Measurements from ENCODE around the gene CCDC39.
A peak's percentile ranks its signal among the peaks of the same experiment; 100 is the strongest.

Gene CCDC39

DNA sequence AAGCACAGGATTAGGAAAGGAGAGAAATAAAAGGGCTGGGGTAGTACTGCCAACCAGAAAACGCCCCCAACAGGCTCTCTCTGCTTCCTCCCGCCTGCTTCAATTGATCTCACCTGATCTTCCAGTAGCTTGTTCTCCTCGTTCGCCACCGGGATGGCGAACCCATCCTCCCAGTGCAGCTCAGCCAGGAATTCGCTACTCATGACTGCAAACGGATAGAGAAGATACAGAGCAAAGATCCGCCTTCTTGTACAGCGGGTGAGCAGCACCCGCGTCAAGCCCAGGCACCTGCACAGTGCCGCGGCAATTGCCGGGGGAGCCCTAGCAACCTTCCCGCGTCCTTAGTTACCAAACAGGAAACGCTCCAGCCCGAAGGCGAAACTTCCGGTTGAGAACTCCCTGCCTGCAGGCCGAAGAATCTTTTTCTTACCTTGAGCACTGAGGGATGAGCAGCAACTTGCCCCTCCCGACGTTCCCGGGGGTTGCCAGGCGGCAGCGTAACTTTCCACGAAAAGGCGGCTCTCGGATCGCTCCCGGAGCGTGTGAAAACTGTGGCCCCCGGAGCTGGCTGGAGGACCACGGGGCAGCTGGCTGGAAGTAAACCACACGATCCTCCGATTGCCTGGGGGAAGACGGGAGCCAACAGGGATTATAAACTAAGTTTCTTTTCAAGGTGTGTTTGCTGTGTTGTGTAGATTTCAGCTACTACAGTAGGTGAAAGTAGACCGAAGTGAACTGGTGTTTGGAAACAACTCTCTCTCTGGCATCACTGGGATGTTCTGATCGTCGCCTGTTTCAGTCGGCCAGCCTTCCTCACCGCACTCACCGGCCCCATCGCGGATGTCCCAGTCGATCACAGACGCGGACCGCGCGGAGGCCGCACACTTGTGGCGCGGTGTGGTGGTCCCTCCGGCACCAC lies at the start of gene CCDC39:
Gene CCDC39 (minus strand): TSS at position 312 of the 919 bp plus-strand sequence. CDS start 109 bp downstream, at position 203.
- peak; percentile 1 for DNase-seq

DNA sequence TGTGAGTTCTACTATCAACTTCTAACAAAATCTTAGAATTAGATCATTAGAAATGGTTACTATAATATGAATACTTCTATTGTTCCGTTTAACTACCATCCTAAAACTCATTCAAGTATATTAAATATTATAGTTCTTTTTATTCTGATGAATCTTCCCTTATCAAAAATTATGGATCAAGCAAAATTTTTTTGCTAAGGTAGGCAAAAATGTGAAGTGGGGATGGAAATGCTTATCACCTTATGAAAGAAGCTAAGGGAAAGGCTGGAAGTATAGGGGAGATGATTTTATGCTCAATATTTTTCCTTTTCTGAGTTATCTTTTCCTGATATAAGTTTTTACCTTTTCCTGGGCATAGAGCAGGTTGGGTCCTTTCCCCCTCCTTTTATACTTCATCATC lies 40.7 kb upstream of the CCDC39 start:
- no peak for DNase-seq

DNA sequence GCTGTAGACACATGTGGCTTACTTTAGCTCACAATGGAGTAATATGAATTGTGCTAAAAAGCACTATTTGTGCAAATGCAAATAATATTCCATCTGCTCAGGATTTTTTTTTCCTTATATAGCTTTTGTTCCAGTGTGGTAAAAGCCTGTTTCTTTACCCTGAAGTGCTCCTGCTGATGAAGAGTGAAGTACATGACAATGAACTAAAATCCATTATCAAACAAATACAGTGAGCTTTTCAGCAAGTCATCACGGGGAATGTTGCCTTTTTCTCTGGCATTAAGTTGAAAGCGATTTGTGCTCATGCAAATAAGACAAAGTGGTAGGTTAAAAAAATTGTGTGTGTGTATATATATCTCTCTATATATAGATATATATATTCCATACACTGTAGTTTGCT lies 28.6 kb upstream of the CCDC39 start:
- DNase-seq, result no peak

DNA sequence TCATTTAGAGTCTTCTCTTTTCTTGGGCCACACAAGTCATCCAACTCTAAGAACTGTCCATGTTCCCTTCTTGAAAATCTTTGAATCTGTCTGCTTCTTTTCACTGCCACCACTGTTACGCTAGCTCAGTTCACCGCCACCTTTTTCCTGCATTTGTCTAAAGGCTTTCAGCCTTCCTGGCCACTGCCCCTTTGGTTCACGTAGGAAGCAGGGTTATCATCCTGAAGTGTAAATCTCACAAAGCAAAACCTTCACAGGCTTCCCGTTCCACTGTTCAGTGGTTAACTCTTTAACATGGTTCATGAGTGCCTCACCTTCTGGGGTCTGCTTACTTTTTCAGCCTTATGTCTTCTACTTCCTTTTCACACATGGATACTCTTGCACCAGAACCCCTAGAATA lies 26.3 kb upstream of the CCDC39 start:
- DNase-seq, result no peak

DNA sequence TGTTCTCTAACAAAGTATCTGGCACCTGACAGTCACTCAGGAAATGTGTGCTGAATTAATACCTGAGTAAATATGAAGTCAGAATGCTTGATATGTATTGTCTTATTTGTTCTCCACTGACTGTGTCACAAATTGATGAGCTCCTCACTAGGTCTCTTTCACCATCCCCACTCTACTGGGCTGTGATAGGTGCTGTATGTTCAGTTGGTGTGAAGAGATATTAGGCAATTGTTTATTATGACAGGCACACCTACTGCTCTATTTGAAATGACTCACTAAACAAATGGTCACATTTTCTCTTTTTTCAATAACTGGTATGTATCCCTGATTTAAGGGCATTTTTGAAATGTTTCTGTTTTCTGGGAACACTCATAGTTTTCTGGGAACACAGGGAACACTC lies 25.2 kb upstream of the CCDC39 start:
- DNase-seq, result no peak

DNA sequence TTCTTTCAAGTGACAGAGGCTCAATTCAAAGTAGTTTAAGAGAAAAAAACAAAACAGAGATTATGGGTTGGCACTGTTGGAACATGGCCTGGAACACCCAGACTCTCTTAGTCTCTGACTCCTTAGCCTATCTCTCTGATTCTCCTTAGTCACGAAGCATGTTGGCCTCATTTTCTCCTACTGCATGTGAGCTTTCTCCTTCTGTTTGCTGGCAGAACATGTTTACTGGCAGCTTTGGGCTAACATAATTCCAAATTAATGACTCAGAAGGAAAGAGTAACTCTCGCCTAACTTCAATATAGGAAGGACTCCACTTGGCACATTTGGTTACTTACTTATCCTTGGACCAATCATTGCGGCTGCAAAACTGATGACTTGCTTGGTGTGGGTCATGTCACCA lies 21.7 kb upstream of the CCDC39 start:
- DNase-seq, result no peak

DNA sequence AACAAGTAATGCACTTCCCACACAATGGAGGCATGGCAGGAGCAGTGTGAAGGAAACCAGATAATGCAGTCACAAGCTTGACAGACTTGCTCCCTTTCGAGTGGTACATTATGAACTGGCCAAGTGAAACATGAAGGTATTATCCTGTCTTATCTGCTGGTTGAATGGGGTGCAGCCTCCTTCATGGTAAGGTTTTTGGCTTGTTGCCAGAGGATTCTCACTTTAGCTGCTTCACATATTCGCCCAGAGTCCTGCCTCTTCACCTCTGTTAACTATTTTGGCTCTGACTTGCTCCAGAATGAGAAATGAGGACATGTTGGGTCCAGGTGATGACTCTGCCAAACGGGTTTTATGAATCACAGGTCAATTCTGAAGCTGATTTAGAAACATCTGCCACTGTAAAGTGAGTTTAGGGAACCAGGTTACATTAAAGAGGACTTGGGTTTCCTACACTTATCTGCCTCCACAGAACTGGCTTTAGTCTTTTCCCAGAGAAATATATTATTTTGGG lies 19.5 kb upstream of the CCDC39 start:
- no peak for DNase-seq

DNA sequence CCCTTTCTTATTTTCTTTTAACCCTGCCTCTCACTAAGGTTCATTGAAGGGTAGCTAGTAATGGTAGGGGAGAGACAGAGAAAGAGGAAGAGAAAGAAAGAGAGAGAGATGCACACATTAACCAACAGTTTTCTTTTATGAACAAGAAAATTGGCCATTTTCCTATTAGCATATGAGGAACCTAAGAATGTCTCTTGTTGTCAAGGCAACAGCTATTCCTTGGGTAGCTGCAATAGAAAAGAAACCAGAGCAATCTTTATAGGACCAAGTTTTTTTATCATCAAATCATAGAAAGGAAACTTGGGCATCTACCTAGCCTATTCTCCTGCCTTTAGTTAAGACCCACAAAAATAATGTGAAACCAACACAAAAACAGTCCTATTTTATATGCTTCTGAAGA lies 15.0 kb upstream of the CCDC39 start:
- DNase-seq, result no peak

DNA sequence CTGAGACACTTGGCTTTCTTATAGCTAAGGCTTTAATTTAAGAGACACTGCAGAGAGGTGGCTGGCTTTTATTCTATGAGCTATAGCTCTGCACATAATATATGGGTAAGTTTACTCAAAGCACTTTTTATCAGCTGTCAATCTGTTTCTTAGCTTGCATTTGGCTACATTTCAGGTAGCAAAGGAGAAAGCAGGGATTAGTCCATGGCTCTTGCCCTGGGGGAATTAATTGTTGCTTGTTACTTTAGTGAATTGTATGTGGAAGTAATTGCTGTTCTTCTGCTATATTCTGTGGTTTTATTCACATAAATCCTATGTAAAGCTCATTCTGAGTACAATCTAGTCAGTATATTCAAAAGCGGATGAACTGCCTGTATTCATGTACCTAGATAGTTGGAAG lies 14.4 kb upstream of the CCDC39 start:
- DNase-seq, result no peak

DNA sequence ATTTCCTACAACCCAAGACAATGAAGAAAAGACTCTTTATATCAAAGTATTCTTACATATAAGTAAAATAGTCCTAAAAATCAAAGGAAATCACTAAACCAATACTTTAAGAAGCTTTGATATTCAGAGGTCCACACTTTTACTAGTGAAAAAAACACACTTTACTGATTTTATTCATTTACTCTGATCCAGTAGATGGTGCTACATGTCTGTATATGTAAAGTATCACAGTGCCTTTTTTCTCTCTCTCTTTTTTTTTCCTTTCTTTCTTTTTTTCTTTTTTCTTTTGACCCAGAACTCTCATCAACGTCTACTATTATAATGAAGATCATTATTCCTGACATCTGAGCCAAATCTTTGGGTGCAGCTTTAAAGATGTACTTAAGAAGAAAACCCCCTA lies 10.8 kb upstream of the CCDC39 start:
- no peak for DNase-seq

DNA sequence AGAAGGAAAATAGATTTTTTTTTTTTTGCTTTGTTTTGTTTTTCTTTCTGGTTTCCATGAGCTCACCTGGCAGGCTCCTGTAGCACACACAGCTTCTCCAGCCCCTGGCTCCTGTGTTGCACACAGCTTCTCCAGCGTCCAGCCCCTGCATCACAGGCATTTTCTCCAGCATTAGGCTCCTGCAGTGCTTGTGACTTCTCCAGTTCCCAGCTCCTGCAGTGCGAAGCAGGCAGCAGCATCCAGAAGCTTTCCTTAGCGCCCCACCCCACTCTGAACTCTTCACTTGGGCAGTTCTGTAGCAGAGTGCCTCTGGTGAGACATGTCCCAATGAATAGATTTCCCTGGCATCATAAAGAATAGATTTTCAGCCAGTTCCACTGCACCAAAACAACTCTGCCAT lies 5.5 kb upstream of the CCDC39 start:
- no peak for DNase-seq

DNA sequence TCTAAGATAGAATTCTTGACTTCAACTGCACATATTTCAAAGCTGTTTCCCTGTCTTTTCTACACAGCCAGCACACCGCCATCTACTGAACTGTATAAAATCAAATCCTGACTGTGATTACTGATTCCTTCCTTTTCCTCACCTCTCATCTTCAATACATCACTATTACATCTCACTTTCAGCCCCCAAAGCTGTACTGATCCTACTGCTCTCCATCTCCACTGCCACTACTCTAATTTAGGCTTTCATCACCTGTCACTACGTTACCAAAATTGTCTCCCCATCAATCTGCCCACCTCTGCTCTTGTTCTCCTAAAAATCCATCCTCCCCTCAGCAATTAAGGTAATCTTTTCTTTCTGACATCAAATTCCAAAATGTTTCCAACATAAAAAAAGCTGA lies 4.5 kb upstream of the CCDC39 start:
- no peak for DNase-seq

DNA sequence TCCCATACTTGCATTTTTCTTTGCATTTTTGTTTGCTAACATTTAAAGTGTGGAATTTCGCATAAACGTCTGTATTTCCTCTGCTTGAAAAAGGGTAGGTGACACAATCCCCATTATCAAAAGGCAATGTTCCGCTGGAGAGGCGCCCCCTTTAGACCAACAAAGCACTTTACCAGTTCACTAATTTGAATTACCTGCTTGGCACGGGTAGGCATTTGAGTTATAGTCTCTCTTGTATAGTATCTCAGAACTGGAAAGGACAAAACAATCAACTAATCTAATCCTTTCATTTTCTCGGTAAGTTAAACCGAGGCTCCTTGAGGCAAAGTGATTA lies 775 bp upstream of the CCDC39 start:
- no peak for DNase-seq

DNA sequence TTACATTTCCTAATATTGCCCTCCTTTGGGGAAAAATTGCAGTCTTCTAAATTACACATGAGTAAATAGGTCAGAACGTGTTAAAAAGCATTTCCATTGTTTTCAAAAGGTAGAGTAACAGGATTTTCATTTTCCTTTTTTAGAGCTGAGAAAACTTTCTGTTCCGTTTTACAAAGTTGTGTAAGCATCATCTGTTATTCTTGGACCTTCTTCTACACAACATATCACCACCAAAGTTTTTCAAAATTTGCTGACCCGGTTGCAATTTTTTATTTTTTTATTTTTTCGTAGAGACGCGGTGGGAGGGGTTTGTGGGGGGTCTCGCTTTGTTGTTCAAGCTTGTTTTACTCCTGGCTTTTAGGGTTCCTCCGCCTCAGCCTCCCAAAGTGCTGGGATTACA lies 1.1 kb downstream of the CCDC39 start:
- DNase-seq, result no peak

DNA sequence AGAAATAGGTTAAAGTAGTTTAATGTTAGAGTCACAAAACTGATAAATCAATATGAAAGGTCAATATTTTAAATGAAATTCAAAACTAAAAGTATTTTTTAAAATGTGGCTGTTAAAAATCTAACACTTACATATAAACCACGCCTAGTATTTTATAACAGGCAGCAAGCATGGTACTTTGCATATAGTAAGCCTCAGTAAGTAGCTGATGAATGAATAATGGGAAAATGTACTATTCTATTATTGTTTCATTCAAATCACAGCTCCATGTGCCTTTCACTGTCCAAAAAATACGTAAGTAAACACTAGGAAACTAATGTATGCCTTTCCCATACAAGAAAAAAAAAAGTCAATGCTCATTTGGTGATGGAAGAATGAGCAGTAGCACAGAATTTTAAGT lies 17.8 kb downstream of the CCDC39 start:
- DNase-seq, result no peak

DNA sequence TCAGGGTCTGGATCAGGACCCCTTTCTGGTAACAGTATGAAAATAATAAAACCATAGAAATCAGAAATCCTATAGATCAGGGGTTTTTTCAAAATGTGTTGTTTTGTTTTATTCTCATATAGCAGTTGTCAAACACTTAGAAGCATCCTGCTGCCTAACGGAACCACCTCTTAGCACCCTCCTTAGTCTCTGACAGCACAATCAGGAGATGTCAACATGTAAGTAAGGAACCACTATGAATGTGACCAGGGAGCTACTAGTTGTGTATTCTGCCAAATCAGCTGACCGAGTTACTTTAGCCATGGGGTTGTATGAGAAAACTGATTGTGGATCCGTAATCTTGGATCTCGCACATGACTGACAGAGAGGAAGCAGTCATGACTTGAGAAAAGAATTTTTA lies 22.2 kb downstream of the CCDC39 start:
- DNase-seq, result no peak

DNA sequence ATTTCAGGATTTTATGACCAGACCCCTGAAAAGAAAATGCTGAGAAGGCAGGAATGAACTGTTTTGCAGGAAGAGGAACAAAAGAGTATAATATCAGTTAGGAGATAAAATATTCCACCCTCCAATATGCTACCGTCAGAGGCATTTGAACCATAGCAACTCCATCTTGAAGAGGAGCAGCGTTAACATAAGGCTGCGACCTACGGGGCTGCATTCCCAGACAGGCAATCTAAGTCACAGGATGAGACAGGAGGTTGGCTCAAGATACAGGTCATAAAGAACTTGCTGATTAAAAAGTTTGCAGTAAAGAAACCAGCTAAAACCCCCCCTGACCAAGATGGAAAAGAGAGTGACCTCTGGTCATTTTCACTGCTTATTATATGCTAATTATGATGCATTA lies 22.9 kb downstream of the CCDC39 start:
- DNase-seq, result no peak

DNA sequence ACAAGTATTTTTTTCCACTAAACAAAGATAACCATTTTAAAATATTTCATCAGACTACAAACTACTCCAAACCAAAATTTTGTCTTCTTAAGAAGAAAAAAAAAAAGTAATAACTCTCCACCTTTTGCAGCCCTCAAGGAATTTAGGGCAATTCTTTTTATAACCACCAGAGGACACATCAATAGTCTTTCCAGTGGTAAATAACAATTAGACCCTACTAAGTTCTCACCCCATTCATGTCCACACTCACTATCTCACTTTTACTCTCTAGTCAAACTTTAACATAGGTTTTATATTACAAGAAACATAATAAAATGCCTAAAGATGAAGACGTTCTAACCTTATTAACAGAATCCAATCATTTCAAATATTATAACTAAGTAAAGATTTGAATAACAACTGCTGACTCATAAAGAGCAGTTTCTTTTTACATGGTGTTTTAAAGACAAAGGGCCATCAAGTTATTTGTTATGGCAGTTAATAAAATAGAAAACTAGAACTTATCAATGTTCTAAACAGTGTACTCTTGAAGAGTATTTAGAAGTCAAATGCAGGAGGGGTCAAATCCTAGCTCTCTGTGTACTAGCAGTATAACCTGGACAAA lies 33.0 kb downstream of the CCDC39 start:
- DNase-seq, result no peak

DNA sequence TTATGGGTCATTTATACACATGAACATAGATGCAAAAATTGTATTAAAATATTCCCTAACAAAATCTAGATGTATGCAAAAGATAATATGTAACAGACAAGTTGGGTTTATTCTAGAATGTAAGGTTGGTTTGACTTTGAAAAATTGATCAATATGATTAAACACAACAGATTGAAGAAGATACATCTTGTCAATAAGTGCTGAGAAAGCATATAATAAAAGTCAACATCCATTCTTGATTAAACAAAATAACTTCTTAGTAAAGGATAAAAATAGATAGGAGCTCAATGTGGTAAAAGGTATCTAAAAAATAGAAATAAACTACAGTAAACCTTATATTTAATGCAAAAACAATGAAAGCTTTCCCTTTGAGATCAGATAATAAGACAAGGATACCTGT lies 38.3 kb downstream of the CCDC39 start:
- DNase-seq, result no peak

DNA sequence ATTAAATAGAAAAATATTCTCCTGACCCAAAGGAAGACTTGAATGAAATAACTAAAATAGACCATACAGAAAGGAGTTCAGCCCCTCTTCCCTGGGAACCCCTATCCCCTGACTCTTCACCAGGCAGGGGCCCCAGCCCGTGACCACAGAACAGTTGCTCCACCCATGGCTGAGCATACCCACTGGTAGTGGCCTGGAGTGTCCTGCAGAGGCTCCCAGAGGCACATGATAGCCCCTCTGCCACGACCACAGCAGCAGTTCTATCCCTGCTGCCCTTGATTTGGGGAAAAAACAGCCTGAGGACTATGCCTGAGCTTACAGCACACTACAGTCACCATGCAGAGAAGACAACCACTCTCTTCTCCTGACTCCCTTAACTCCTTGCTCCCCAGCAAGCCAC lies 45.6 kb downstream of the CCDC39 start:
- DNase-seq, result no peak

DNA sequence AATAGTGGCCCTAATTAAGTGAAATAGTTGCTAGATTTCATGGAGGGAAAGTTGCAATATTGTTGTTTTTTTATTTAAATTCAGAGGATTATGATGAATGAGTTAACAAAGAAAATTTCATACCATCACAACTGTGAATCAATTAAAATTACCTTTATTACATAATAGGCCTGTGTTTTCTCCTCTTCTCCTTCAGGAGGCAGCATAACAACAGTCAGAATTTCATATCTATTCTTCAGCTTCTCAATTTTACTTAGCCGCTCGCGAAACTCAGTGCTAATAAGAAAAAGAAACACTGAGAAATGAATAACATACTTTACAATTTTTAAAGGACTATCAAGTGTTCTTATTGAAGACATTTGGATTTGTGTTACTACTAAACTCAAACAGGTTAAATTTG lies 48.0 kb downstream of the CCDC39 start:
- DNase-seq, result no peak

DNA sequence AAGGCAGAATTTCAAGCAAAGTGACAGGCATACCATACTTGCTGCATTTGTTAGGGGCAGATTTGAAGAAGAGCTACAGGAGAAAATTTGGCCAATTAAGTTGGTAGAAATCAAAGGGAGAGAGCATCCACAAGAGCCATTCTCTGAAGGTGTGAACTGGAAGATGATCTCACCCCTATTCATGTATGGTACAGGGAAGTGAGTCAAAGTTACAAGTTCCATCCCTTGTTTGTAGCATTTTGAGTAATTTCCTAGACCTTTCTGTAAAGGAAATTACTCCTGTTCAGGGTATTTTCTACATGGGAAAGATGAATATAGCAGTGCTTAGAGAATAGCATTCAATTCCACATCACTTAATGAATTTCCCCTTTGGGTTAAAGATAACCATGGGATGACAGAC lies 48.9 kb downstream of the CCDC39 start:
- no peak for DNase-seq

DNA sequence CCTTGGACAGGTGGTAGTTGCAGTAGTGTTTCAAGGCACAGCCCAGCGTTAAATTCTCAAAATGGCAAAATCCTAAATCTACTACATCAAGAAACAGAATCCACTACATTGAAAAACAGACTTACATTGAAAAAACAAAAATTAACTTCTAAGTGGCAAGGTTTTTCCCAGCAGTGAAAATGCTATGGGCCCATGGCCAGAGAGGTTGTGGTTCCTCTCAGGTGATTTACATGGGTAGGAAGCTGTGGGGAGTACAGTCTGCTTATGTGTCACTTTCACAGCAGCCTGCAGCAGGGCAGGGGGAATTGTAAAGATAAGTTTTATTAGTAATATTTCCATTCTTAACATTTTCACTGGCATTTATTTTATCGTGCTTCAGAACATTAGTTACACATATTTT lies 52.4 kb downstream of the CCDC39 start:
- DNase-seq, result no peak

DNA sequence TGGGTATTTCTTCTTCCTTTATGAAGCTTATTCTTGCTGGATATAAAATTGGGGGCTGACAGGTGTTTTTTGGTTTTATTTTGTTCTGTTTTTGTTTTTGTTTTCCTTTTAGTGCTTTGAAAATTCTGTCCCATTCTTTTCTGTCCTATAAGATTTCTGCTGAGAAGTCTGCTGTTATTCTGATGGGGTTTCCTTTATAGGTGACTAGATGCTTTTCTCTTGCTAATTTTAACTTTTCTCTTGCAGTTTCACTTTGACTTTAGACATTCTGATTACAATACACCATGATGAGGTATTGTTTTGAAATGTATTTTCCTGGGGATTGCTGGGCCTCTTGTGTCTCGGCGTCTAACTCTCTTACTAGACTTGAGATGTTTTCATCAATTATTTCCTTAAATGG lies 54.6 kb downstream of the CCDC39 start:
- no peak for DNase-seq

DNA sequence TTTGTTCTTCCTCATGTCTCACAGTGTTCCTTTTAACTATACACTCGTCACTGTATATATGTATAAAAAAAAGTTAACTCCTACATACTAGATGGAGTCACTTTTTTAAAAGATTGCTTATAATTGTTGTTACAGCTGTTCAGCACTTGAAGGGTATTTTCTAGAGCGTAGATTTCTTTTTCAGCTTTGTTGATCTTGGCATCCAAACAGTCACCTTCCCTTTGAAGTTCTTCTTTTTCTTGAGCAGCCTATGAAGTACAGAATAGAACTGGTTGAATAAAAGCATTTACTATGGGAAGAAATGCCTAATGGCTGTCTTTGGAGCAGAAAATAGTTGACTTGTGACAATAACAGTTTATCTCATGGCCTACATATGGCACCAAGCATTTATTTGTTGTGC lies 59.6 kb downstream of the CCDC39 start:
- DNase-seq, result no peak
